ENCODE data around the gene RASGRP3.

Gene RASGRP3

GRCh38 chr2:33476793-33477190 is 343 bp downstream of the RASGRP3 start:
- Mint-ChIP-seq H3K4me1 (peaks cover 54% of the 10 kb centered on the region), H3K27me3 (no peaks in the 10 kb centered on the region), H3K36me3 (ENCODE audit: low read depth) (no peaks in the 10 kb centered on the region), H3K9me3 (no peaks in the 10 kb centered on the region), H3K4me3 (peak overlapping the region; percentile 92), H3K27ac (peak overlapping the region; percentile 96)
- no peak for ATAC-seq
- DNase-seq = no peak

GRCh38 chr2:33477473-33478468 is 1.3 kb downstream of the RASGRP3 start:
- Mint-ChIP-seq H3K27ac (peak overlapping the region; percentile 96), H3K4me1 (peaks cover 54% of the 10 kb centered on the region), H3K36me3 (ENCODE audit: low read depth) (peaks cover 4% of the 10 kb centered on the region), H3K27me3 (no peaks in the 10 kb centered on the region), H3K4me3 (peak overlapping the region; percentile 92), H3K9me3 (no peaks in the 10 kb centered on the region)
- DNase-seq (peak; percentile 18), ATAC-seq (peak; percentile 33)

GRCh38 chr2:33478968-33479731 is 2.7 kb downstream of the RASGRP3 start:
- Mint-ChIP-seq H3K4me3 (peak overlapping the region; percentile 32), H3K4me1 (peaks cover 61% of the 10 kb centered on the region), H3K27ac (peak overlapping the region; percentile 4), H3K36me3 (ENCODE audit: low read depth) (peaks cover 4% of the 10 kb centered on the region), H3K9me3 (no peaks in the 10 kb centered on the region), H3K27me3 (no peaks in the 10 kb centered on the region)
- DNase-seq = no peak
- ATAC-seq = no peak

GRCh38 chr2:33482518-33482917 is 6.1 kb downstream of the RASGRP3 start:
- Mint-ChIP-seq H3K9me3 (peaks cover 15% of the 10 kb centered on the region), H3K27me3 (no peaks in the 10 kb centered on the region), H3K27ac (no peak overlapping the region), H3K4me3 (no peak overlapping the region), H3K4me1 (peaks cover 42% of the 10 kb centered on the region), H3K36me3 (ENCODE audit: low read depth) (peaks cover 19% of the 10 kb centered on the region)
- no peak for DNase-seq
- no peak for ATAC-seq

GRCh38 chr2:33484042-33484621 is 7.7 kb downstream of the RASGRP3 start:
- Mint-ChIP-seq H3K27me3 (no peaks in the 10 kb centered on the region), H3K9me3 (peaks cover 15% of the 10 kb centered on the region), H3K36me3 (ENCODE audit: low read depth) (peaks cover 20% of the 10 kb centered on the region), H3K27ac (peak overlapping the region; percentile 46), H3K4me3 (no peak overlapping the region), H3K4me1 (peaks cover 39% of the 10 kb centered on the region)
- DNase-seq (no peak), ATAC-seq (no peak)

- Mint-ChIP-seq H3K4me1 (peaks cover 36% of the 10 kb centered on the region), H3K27me3 (no peaks in the 10 kb centered on the region), H3K27ac (peak overlapping the region; percentile 39), H3K4me3 (no peak overlapping the region), H3K36me3 (ENCODE audit: low read depth) (peaks cover 21% of the 10 kb centered on the region), H3K9me3 (peaks cover 15% of the 10 kb centered on the region)
- no peak for DNase-seq
- no peak for ATAC-seq
These were observed 8.6 kb downstream of the RASGRP3 start for GRCh38 chr2:33485051-33485450.

GRCh38 chr2:33486544-33486943 is 10.1 kb downstream of the RASGRP3 start:
- no peak overlapping the region for H3K27ac Mint-ChIP-seq
- H3K27me3 Mint-ChIP-seq = no peaks in the 10 kb centered on the region
- DNase-seq (no peak), ATAC-seq (no peak)
- H3K9me3 Mint-ChIP-seq = peaks cover 15% of the 10 kb centered on the region
- peaks cover 35% of the 10 kb centered on the region for H3K4me1 Mint-ChIP-seq
- peaks cover 21% of the 10 kb centered on the region for H3K36me3 Mint-ChIP-seq (ENCODE audit: low read depth)
- no peak overlapping the region for H3K4me3 Mint-ChIP-seq

GRCh38 chr2:33488178-33488690 is 11.8 kb downstream of the RASGRP3 start:
- Mint-ChIP-seq H3K36me3 (ENCODE audit: low read depth) (peaks cover 17% of the 10 kb centered on the region), H3K4me3 (peak overlapping the region; percentile 34), H3K27me3 (peaks cover 5% of the 10 kb centered on the region), H3K27ac (peak overlapping the region; percentile 62), H3K4me1 (peaks cover 36% of the 10 kb centered on the region), H3K9me3 (peaks cover 15% of the 10 kb centered on the region)
- ATAC-seq (peak; percentile 24), DNase-seq (no peak)

GRCh38 chr2:33488715-33489540 is 12.5 kb downstream of the RASGRP3 start:
- H3K36me3 Mint-ChIP-seq (ENCODE audit: low read depth) = peaks cover 17% of the 10 kb centered on the region
- H3K9me3 Mint-ChIP-seq = peaks cover 15% of the 10 kb centered on the region
- peaks cover 36% of the 10 kb centered on the region for H3K4me1 Mint-ChIP-seq
- peaks cover 5% of the 10 kb centered on the region for H3K27me3 Mint-ChIP-seq
- ATAC-seq (peak; percentile 23), DNase-seq (no peak)
- H3K27ac Mint-ChIP-seq = peak overlapping the region; percentile 62
- H3K4me3 Mint-ChIP-seq = peak overlapping the region; percentile 34

- DNase-seq (no peak), ATAC-seq (no peak)
- Mint-ChIP-seq H3K27ac (peak overlapping the region; percentile 10), H3K27me3 (peaks cover 5% of the 10 kb centered on the region), H3K36me3 (ENCODE audit: low read depth) (peaks cover 17% of the 10 kb centered on the region), H3K9me3 (peaks cover 15% of the 10 kb centered on the region), H3K4me1 (peaks cover 34% of the 10 kb centered on the region), H3K4me3 (no peak overlapping the region)
These were observed 13.5 kb downstream of the RASGRP3 start for GRCh38 chr2:33489835-33490431.

- DNase-seq (no peak), ATAC-seq (no peak)
- H3K9me3 Mint-ChIP-seq = peaks cover 8% of the 10 kb centered on the region
- no peak overlapping the region for H3K4me3 Mint-ChIP-seq
- H3K4me1 Mint-ChIP-seq = peaks cover 50% of the 10 kb centered on the region
- peaks cover 5% of the 10 kb centered on the region for H3K27me3 Mint-ChIP-seq
- H3K36me3 Mint-ChIP-seq (ENCODE audit: low read depth) = peaks cover 6% of the 10 kb centered on the region
- H3K27ac Mint-ChIP-seq = no peak overlapping the region
These were observed 15.1 kb downstream of the RASGRP3 start for GRCh38 chr2:33491441-33492084.

- Mint-ChIP-seq H3K9me3 (no peaks in the 10 kb centered on the region), H3K36me3 (ENCODE audit: low read depth) (peaks cover 2% of the 10 kb centered on the region), H3K4me1 (peaks cover 58% of the 10 kb centered on the region), H3K27ac (no peak overlapping the region), H3K4me3 (no peak overlapping the region), H3K27me3 (peaks cover 5% of the 10 kb centered on the region)
- ATAC-seq = no peak
- DNase-seq = no peak
These were observed 16.1 kb downstream of the RASGRP3 start for GRCh38 chr2:33492399-33493134.
